Ishikawa (cell line): Measurements from ENCODE around the gene NFE2L3.

Experiments
- EP300 ChIP-seq: IDR thresholded peaks from 2 replicates; pipeline ENCODE4 v1.6.1; 2012; ENCODE audit warnings: borderline replicate concordance
- FOXM1 ChIP-seq: IDR thresholded peaks from 2 replicates; pipeline ENCODE4 v1.6.1; 2012; ENCODE audit warnings: low read depth, borderline replicate concordance
- MAX ChIP-seq: IDR thresholded peaks from 2 replicates; pipeline ENCODE4 v1.6.1; 2012
- TEAD4 ChIP-seq: IDR thresholded peaks from 2 replicates; pipeline ENCODE4 v1.6.1; 2012

- TF ChIP-seq MAX: no peak
- TF ChIP-seq TEAD4: no peak
- no peak for TF ChIP-seq EP300
- no peak for TF ChIP-seq FOXM1
Measured at GRCh38 chr7:26197153-26198115, 45.4 kb downstream of the NFE2L3 start.
